LNCaP clone FGC (cell line): ENCODE measurements around the gene NFU1.

Source experiments
- DNase-seq: peaks from one replicate; pipeline ENCODE4 v3.0.0-alpha.2; 2011; ENCODE audit warnings: low read depth
- H3K4me3 ChIP-seq: 2 replicates; pipeline ENCODE4 v1.5.1; 2011; ENCODE audit warnings: mild to moderate bottlenecking, low read depth, low read length, control low read depth
- TF ChIP-seq, protein P1 (sequence below): IDR thresholded peaks from 2 replicates; pipeline ENCODE4 v1.5.1; 2012; ENCODE audit warnings: mild to moderate bottlenecking; ENCODE audit not compliant: control insufficient read depth, insufficient read depth; ENCODE audit errors: extremely low read depth

The NFU1 gene

DNA sequence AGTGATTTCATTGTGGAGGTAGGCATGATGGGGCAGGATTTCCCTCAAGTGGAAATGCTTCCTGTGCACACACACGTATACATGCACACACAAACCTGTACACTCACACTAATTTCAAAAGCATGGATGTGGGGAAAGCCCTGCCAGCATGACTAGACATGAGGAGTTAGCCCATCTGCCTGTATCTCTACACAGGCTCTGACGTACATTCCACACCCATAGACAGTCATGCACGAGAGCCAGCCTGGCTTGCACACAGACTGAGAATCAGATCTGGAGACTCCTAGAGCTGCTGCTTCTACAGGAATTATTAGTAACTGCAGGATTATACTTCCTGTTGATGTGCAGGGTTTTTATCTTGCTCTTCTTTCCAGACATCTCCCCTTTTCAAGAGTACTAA lies 27.3 kb upstream of the NFU1 start:
- TF ChIP-seq, protein P1, sequence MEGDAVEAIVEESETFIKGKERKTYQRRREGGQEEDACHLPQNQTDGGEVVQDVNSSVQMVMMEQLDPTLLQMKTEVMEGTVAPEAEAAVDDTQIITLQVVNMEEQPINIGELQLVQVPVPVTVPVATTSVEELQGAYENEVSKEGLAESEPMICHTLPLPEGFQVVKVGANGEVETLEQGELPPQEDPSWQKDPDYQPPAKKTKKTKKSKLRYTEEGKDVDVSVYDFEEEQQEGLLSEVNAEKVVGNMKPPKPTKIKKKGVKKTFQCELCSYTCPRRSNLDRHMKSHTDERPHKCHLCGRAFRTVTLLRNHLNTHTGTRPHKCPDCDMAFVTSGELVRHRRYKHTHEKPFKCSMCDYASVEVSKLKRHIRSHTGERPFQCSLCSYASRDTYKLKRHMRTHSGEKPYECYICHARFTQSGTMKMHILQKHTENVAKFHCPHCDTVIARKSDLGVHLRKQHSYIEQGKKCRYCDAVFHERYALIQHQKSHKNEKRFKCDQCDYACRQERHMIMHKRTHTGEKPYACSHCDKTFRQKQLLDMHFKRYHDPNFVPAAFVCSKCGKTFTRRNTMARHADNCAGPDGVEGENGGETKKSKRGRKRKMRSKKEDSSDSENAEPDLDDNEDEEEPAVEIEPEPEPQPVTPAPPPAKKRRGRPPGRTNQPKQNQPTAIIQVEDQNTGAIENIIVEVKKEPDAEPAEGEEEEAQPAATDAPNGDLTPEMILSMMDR = no peak
- DNase-seq = no peak

DNA sequence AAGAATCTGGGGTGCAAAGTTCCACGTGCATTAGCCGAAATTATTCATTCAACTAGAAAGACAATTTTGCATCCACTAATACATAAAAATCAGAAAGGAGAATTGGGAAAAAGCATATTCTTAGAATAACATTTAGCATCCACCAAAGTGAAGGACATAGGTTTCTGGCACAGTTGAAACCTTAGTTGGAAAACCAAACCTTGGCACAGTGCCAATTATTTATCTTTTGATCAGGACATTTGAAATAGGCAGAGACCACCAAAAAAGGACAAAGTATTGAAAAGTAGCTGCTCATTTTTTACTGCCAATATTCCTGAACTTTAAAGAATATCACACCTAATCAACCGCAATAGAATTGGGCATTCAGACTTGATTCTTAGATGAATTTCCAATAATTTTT lies 25.5 kb upstream of the NFU1 start:
- TF ChIP-seq, protein P1 = no peak
- no peak for DNase-seq
- no peak overlapping the region for H3K4me3 ChIP-seq

More for the DNA sequence above, 27.3 kb upstream of the NFU1 start:
- no peak overlapping the region for H3K4me3 ChIP-seq

DNA sequence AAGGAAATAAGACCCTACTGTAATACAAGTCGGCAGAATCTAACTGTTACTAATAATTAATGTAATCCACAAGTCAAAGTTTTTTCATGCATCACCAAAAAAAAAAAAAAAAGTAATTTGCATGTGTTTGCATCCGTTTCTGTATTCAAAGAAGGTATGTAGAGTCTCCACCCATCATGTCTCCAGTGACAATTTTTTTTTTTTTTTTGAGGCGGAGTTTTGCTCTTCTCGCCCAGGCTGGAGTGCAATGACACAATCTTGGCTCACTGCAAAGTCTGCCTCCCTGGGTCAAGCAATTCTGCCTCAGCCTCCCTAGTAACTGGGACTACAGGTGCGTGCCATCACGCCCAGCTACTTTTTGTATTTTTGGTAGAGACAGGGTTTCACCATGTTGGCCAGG lies 24.2 kb upstream of the NFU1 start:
- H3K4me3 ChIP-seq = no peak overlapping the region
- no peak for DNase-seq
- TF ChIP-seq, protein P1 = no peak

DNA sequence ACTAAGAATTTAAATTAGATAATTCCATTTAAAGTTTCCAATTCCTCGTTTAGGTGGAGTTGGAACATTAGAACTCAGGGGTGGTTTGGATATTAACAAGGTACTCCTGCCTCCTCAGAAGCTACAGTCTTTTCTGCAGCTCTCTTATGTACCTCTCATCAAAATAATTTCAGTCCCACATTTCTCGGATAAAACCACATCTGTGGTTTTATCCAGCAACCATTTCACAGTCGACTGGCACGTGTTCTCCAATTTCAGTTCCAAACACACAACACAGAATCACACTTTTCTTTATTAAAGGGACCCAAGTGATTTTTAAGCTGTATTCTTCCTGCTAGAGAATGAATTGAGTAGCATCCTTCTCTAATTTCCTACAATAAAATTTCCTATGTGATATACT lies 22.7 kb upstream of the NFU1 start:
- no peak overlapping the region for H3K4me3 ChIP-seq
- no peak for DNase-seq
- TF ChIP-seq, protein P1 = no peak

DNA sequence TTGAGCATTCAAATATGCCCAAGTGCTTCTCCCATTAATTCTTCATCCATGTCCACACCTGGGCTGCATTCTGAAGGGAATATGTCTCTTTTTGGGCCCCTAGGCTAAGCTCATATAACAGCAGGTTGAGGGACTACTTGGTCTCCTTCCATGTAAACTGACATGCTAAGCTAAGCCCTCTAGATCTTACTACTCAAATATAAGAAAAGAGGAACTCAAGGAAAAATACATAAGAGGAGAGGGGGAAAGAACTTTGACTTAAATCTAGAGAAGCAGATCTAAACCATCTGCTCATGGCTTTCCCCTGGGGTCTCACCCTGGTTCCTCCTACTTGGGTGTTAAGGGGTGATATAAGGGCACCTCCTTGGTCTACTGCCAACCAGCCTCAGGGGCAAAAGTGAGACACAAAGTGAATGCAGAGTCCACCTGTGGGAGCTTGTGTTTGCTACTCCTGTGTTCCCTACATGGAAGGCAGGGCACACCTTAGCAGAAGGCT lies 19.8 kb upstream of the NFU1 start:
- DNase-seq = no peak
- no peak overlapping the region for H3K4me3 ChIP-seq
- TF ChIP-seq, protein P1 = no peak

DNA sequence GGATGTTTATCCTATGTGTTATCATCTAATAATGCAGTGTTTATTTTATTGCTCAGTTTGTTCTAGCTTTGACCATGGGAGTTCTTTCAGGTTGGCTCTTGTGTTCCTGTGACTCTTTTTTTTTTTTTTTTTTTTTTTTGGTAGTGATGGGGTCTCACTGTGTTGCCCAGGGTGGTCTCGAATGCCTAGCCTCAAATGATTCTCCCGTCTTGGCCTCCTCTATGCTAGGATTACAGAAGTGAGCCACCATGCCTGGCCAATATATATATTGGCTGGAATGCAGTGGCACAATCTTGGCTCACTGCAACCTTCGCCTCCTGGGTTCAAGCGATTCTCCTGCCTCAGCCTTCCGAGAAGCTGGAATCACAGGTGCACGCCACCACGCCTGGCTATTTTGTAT lies 18.9 kb upstream of the NFU1 start:
- DNase-seq = no peak
- H3K4me3 ChIP-seq = no peak overlapping the region
- TF ChIP-seq, protein P1 = no peak

DNA sequence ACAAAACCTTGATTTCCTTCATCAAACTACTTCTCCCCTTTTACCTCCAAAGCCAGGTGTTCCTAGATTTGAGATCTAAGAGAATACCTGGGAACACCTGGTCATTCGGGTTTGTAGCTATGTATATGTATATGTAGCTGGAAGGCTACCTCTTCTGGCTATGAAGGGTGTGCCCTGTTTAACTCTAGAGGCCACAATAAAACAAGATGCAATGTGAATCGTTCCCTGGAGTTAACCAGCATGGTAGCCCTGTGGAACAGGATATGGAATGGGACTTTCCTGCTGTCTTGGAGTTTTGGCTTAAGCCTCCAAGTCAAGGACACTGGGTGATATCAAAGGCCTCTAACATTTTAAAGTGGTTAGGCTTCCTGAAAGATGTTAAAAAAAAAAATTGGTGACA lies 17.7 kb upstream of the NFU1 start:
- H3K4me3 ChIP-seq = no peak overlapping the region
- TF ChIP-seq, protein P1 = no peak
- no peak for DNase-seq
